Left forelimb (tissue), 1 donor: ENCODE measurements around the gene ST14.

Experiments
- DNase-seq: peaks from one replicate; pipeline ENCODE4 v3.0.0-alpha.2; 2018; ENCODE audit warnings: low spot score

Gene ST14

GRCh38 chr11:130136107-130136506 lies 23.5 kb upstream of the ST14 start:
- DNase-seq, result no peak

GRCh38 chr11:130137999-130138398 lies 21.6 kb upstream of the ST14 start:
- no peak for DNase-seq

GRCh38 chr11:130139401-130139800 lies 20.2 kb upstream of the ST14 start:
- no peak for DNase-seq

GRCh38 chr11:130141561-130142341 lies 17.8 kb upstream of the ST14 start:
- DNase-seq, result no peak

- no peak for DNase-seq
These were observed 15.4 kb upstream of the ST14 start for GRCh38 chr11:130144141-130144540.

- DNase-seq, result no peak
These were observed 14.7 kb upstream of the ST14 start for GRCh38 chr11:130144861-130145281.

- DNase-seq, result no peak
These were observed 14.2 kb upstream of the ST14 start for GRCh38 chr11:130145311-130145812.

- no peak for DNase-seq
These were observed 13.4 kb upstream of the ST14 start for GRCh38 chr11:130145975-130146776.

- DNase-seq, result no peak
These were observed 12.8 kb upstream of the ST14 start for GRCh38 chr11:130146796-130147195.

GRCh38 chr11:130148796-130149326 lies 10.7 kb upstream of the ST14 start:
- no peak for DNase-seq

GRCh38 chr11:130150790-130151189 lies 8.8 kb upstream of the ST14 start:
- no peak for DNase-seq

- DNase-seq, result no peak
These were observed 8.4 kb upstream of the ST14 start for GRCh38 chr11:130151196-130151595.

- DNase-seq, result no peak
These were observed 3.2 kb upstream of the ST14 start for GRCh38 chr11:130156108-130157022.

- no peak for DNase-seq
These were observed 2.5 kb upstream of the ST14 start for GRCh38 chr11:130157101-130157500.

- DNase-seq, result no peak
These were observed 1.7 kb upstream of the ST14 start for GRCh38 chr11:130157840-130158239.

GRCh38 chr11:130159139-130159538 lies 443 bp upstream of the ST14 start:
- DNase-seq, result no peak

GRCh38 chr11:130160498-130161155 lies 1.0 kb downstream of the ST14 start:
- no peak for DNase-seq

- no peak for DNase-seq
These were observed 2.0 kb downstream of the ST14 start for GRCh38 chr11:130161441-130162145.

- no peak for DNase-seq
These were observed 3.2 kb downstream of the ST14 start for GRCh38 chr11:130162733-130163132.
